GM23338 (cell line): ENCODE measurements around the gene RAI14. TPM values are rescaled to one million over a fixed set of nuclear protein-coding genes. Genes with fewer than 3 reads are reported as not detected.
A peak's percentile ranks its signal among the peaks of the same experiment; 100 is the strongest.

Experiments
- ATAC-seq: fragments of 200-7000 bp; cut with Tn5 transposase; 3 replicates; pipeline ENCODE4 v1.9.1; 2020
- DNase-seq: peaks from one replicate; pipeline ENCODE4 v3.0.0-alpha.2; 2015; ENCODE audit warnings: low spot score
- H2AFZ ChIP-seq: fragments of 200-600 bp; sonication (generic); 2 replicates; pipeline ENCODE4 v1.8.0; 2016; ENCODE audit warnings: antibody characterized with exemption, mild to moderate bottlenecking, moderate library complexity
- H3F3A ChIP-seq: fragments of 200-600 bp; sonication (generic); replicated peaks from 2 replicates; pipeline ENCODE4 v1.8.0; 2017; ENCODE audit warnings: antibody characterized with exemption, mixed run types, low read depth
- H3K27ac ChIP-seq: fragments of 200-600 bp; sonication (generic); 2 replicates; pipeline ENCODE4 v1.6.1; 2016; ENCODE audit warnings: low read depth
- H3K27me3 ChIP-seq: fragments of 200-600 bp; sonication (generic); 2 replicates; pipeline ENCODE4 v1.8.0; 2016; ENCODE audit warnings: mild to moderate bottlenecking, mixed run types, moderate library complexity; ENCODE audit not compliant: insufficient read depth
- H3K36me3 ChIP-seq: fragments of 200-600 bp; sonication (generic); 2 replicates; pipeline ENCODE4 v1.8.0; 2016; ENCODE audit warnings: mild to moderate bottlenecking; ENCODE audit not compliant: insufficient read depth
- H3K4me1 ChIP-seq: fragments of 200-600 bp; sonication (generic); 2 replicates; pipeline ENCODE4 v1.8.0; 2016; ENCODE audit warnings: mild to moderate bottlenecking, moderate library complexity; ENCODE audit not compliant: insufficient read depth
- H3K4me2 ChIP-seq: fragments of 200-600 bp; sonication (generic); 2 replicates; pipeline ENCODE4 v1.7.1; 2017; ENCODE audit warnings: mixed run types
- H3K4me3 ChIP-seq: fragments of 200-600 bp; sonication (generic); 2 replicates; pipeline ENCODE4 v1.6.1; 2016; ENCODE audit warnings: mixed run types
- H3K79me2 ChIP-seq: fragments of 200-600 bp; sonication (generic); replicated peaks from 2 replicates; pipeline ENCODE4 v1.8.0; 2017; ENCODE audit warnings: mild to moderate bottlenecking; ENCODE audit not compliant: insufficient read depth
- H3K9me2 ChIP-seq: fragments of 200-600 bp; sonication (generic); 2 replicates; pipeline ENCODE4 v1.8.0; 2017; ENCODE audit not compliant: insufficient read depth
- H4K20me1 ChIP-seq: fragments of 200-600 bp; sonication (generic); replicated peaks from 2 replicates; pipeline ENCODE4 v1.8.0; 2017; ENCODE audit warnings: mild to moderate bottlenecking; ENCODE audit not compliant: insufficient read depth
- H3K27ac Mint-ChIP-seq: 2 replicates; pipeline ENCODE4 v1.8.0; 2020; ENCODE audit warnings: inconsistent platforms, mild to moderate bottlenecking, moderate library complexity, mixed read lengths
- H3K27me3 Mint-ChIP-seq: 3 replicates; pipeline ENCODE4 v1.8.0; 2022; ENCODE audit warnings: low read depth, mild to moderate bottlenecking, moderate library complexity, mixed read lengths, inconsistent platforms; ENCODE audit not compliant: insufficient read depth, poor library complexity
- H3K36me3 Mint-ChIP-seq: 3 replicates; pipeline ENCODE4 v1.8.0; 2021; ENCODE audit warnings: low read depth, mild to moderate bottlenecking, inconsistent platforms, moderate library complexity, mixed read lengths
- H3K4me1 Mint-ChIP-seq: 3 replicates; pipeline ENCODE4 v1.8.0; 2020; ENCODE audit warnings: mild to moderate bottlenecking, inconsistent platforms, mixed read lengths
- H3K4me3 Mint-ChIP-seq: 3 replicates; pipeline ENCODE4 v1.8.0; 2021; ENCODE audit warnings: moderate library complexity, mild to moderate bottlenecking, inconsistent platforms, mixed read lengths
- H3K9me3 Mint-ChIP-seq: 3 replicates; pipeline ENCODE4 v1.8.0; 2020; ENCODE audit warnings: moderate library complexity, mild to moderate bottlenecking, inconsistent platforms, mixed read lengths
- CREB1 ChIP-seq: fragments of 250-450 bp; sonication (Bioruptor Pico); IDR thresholded peaks from 2 replicates; pipeline ENCODE4 v1.5.0; 2020; ENCODE audit warnings: low read depth, mild to moderate bottlenecking, moderate library complexity
- EZH2 ChIP-seq: fragments of 200-600 bp; sonication (generic); IDR thresholded peaks from one replicate; pipeline ENCODE4 v1.8.0; 2017; ENCODE audit warnings: antibody characterized with exemption, mild to moderate bottlenecking, low read depth; ENCODE audit not compliant: unreplicated experiment
- JUNB ChIP-seq: IDR thresholded peaks from one replicate; pipeline ENCODE4 v1.6.1; 2016; ENCODE audit warnings: antibody characterized with exemption; ENCODE audit not compliant: unreplicated experiment
- NANOG ChIP-seq: IDR thresholded peaks from 2 replicates; pipeline ENCODE4 v1.6.1; 2016; ENCODE audit warnings: antibody characterized with exemption, borderline replicate concordance
- STAT1 ChIP-seq: IDR thresholded peaks from one replicate; pipeline ENCODE4 v1.6.1; 2016; ENCODE audit warnings: antibody characterized with exemption; ENCODE audit not compliant: unreplicated experiment
- ZNF114 ChIP-seq: fragments of 250-450 bp; sonication (Bioruptor Pico); IDR thresholded peaks from 2 replicates; pipeline ENCODE4 v1.5.0; 2020; ENCODE audit warnings: mild to moderate bottlenecking, moderate library complexity
- ZNF331 ChIP-seq: fragments of 250-450 bp; sonication (Bioruptor Pico); IDR thresholded peaks from 2 replicates; pipeline ENCODE4 v1.5.0; 2020; ENCODE audit warnings: low read depth, mild to moderate bottlenecking, moderate library complexity
- polyA plus RNA-seq: library from polyadenylated mRNA; unstranded; fragments of >200 nt; fragmentation: Nextera tagmentation; extraction: Ambion mirVana; gene quantifications from 2 replicates; pipeline ENCODE4 v1.2.1, GENCODE V29; 2016
- total RNA-seq: library from RNA; depleted of rRNA; stranded (reverse); fragments of >200 nt; shearing (Covaris generic); gene quantifications from 2 replicates; pipeline ENCODE4 v1.2.3, GENCODE V29; 2014
- TF ChIP-seq, protein P1 (sequence below): IDR thresholded peaks from 2 replicates; pipeline ENCODE4 v1.6.1; 2016; ENCODE audit warnings: antibody characterized with exemption
- TF ChIP-seq, protein P2 (sequence below): fragments of 250-450 bp; sonication (Bioruptor Pico); IDR thresholded peaks from 2 replicates; pipeline ENCODE4 v1.5.0; 2020; ENCODE audit warnings: mild to moderate bottlenecking, moderate library complexity

The RAI14 gene
- total and polyA plus RNA-seq, 2 experiments from 2014 or later: 58.8 to 95.8 TPM

DNA sequence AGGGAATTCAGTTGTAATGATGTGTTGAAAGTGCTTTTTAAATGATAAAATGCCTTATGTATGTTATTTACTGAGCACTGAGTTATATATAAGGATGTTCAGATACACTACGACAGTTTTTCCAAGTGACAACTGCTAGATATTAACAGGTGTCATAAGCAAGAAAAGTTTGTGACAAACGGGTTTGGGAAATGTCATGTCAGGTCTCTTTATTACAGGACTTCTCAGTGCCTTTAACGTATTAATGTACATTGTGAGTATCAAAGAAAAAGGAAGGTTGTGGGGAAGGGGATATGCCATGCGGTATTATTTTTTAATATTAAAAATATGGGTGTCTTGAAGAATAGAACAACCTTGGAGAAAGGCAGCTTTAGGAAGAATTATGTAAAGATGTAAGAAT, 56.4 kb downstream of the RAI14 start (continued):
- no peak for TF ChIP-seq STAT1

DNA sequence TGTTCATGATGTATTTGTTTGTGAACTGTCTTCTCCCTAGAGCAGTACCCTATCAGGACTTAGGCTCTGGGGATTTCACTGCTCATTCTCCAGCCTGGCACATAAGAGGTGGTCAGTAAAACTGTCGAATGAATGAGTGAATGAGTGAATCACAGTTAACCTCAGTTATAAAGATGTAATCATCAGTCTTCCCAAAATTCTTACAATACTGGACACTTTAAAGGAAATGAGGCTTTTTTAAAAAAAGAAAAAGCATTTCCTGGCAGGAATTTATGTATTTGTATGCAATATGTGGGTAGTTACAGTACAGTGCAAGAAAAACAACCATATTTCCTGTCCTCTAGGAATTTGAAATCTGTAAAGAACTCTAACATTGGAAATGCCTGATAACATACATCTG, 59.6 kb downstream of the RAI14 start:
- TF ChIP-seq CREB1 (CRISPR knock-in tag): no peak
- no peak for TF ChIP-seq EZH2
- TF ChIP-seq, protein P1, sequence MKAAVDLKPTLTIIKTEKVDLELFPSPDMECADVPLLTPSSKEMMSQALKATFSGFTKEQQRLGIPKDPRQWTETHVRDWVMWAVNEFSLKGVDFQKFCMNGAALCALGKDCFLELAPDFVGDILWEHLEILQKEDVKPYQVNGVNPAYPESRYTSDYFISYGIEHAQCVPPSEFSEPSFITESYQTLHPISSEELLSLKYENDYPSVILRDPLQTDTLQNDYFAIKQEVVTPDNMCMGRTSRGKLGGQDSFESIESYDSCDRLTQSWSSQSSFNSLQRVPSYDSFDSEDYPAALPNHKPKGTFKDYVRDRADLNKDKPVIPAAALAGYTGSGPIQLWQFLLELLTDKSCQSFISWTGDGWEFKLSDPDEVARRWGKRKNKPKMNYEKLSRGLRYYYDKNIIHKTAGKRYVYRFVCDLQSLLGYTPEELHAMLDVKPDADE: no peak
- TF ChIP-seq ZNF331: no peak
- TF ChIP-seq, protein P2, sequence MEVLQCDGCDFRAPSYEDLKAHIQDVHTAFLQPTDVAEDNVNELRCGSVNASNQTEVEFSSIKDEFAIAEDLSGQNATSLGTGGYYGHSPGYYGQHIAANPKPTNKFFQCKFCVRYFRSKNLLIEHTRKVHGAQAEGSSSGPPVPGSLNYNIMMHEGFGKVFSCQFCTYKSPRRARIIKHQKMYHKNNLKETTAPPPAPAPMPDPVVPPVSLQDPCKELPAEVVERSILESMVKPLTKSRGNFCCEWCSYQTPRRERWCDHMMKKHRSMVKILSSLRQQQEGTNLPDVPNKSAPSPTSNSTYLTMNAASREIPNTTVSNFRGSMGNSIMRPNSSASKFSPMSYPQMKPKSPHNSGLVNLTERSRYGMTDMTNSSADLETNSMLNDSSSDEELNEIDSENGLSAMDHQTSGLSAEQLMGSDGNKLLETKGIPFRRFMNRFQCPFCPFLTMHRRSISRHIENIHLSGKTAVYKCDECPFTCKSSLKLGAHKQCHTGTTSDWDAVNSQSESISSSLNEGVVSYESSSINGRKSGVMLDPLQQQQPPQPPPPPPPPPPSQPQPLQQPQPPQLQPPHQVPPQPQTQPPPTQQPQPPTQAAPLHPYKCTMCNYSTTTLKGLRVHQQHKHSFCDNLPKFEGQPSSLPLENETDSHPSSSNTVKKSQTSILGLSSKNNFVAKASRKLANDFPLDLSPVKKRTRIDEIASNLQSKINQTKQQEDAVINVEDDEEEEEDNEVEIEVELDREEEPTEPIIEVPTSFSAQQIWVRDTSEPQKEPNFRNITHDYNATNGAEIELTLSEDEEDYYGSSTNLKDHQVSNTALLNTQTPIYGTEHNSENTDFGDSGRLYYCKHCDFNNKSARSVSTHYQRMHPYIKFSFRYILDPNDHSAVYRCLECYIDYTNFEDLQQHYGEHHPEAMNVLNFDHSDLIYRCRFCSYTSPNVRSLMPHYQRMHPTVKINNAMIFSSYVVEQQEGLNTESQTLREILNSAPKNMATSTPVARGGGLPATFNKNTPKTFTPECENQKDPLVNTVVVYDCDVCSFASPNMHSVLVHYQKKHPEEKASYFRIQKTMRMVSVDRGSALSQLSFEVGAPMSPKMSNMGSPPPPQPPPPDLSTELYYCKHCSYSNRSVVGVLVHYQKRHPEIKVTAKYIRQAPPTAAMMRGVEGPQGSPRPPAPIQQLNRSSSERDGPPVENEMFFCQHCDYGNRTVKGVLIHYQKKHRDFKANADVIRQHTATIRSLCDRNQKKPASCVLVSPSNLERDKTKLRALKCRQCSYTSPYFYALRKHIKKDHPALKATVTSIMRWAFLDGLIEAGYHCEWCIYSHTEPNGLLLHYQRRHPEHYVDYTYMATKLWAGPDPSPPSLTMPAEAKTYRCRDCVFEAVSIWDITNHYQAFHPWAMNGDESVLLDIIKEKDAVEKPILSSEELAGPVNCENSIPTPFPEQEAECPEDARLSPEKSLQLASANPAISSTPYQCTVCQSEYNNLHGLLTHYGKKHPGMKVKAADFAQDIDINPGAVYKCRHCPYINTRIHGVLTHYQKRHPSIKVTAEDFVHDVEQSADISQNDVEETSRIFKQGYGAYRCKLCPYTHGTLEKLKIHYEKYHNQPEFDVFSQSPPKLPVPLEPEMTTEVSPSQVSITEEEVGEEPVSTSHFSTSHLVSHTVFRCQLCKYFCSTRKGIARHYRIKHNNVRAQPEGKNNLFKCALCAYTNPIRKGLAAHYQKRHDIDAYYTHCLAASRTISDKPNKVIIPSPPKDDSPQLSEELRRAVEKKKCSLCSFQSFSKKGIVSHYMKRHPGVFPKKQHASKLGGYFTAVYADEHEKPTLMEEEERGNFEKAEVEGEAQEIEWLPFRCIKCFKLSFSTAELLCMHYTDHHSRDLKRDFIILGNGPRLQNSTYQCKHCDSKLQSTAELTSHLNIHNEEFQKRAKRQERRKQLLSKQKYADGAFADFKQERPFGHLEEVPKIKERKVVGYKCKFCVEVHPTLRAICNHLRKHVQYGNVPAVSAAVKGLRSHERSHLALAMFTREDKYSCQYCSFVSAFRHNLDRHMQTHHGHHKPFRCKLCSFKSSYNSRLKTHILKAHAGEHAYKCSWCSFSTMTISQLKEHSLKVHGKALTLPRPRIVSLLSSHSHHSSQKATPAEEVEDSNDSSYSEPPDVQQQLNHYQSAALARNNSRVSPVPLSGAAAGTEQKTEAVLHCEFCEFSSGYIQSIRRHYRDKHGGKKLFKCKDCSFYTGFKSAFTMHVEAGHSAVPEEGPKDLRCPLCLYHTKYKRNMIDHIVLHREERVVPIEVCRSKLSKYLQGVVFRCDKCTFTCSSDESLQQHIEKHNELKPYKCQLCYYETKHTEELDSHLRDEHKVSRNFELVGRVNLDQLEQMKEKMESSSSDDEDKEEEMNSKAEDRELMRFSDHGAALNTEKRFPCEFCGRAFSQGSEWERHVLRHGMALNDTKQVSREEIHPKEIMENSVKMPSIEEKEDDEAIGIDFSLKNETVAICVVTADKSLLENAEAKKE (CRISPR knock-in tag): no peak
- TF ChIP-seq NANOG: no peak
- no peak for TF ChIP-seq JUNB
- no peak for TF ChIP-seq ZNF114 (CRISPR knock-in tag)
- Histone ChIP-seq H4K20me1 (peaks cover 6% of the 10 kb centered on the region; the same call in 1 of the 2 replicates), H3F3A (no peaks in the 10 kb centered on the region), H3K4me2 (no peak overlapping the region), H3K4me3 (no peak overlapping the region), H2AFZ (no peak overlapping the region), H3K27me3 (no peaks in the 10 kb centered on the region), H3K9me2 (no peaks in the 10 kb centered on the region), H3K36me3 (peaks cover 9% of the 10 kb centered on the region; the same call in 1 of the 2 replicates), H3K4me1 (peaks cover 55% of the 10 kb centered on the region), H3K79me2 (peaks cover 91% of the 10 kb centered on the region), H3K27ac (peak overlapping the region; percentile 85; the same call in 1 of the 2 replicates)
- DNase-seq (no peak), ATAC-seq (no peak)
- Mint-ChIP-seq H3K27ac (peak overlapping the region; percentile 7; the same call in 1 of the 2 replicates), H3K27me3 (no peaks in the 10 kb centered on the region), H3K36me3 (peaks cover 31% of the 10 kb centered on the region), H3K4me1 (peaks cover 53% of the 10 kb centered on the region), H3K4me3 (no peak overlapping the region), H3K9me3 (no peaks in the 10 kb centered on the region)
